Measurements from ENCODE around the gene ACVR1B. TPM values are rescaled to one million over a fixed set of nuclear protein-coding genes. Genes with fewer than 3 reads are reported as not detected.

ACVR1B gene
- total and polyA plus RNA-seq, 2 of the 8 experiments (the other 6 are each of a cell fraction or from before 2014, with no cell fraction given): 16.0 to 19.2 TPM

DNA sequence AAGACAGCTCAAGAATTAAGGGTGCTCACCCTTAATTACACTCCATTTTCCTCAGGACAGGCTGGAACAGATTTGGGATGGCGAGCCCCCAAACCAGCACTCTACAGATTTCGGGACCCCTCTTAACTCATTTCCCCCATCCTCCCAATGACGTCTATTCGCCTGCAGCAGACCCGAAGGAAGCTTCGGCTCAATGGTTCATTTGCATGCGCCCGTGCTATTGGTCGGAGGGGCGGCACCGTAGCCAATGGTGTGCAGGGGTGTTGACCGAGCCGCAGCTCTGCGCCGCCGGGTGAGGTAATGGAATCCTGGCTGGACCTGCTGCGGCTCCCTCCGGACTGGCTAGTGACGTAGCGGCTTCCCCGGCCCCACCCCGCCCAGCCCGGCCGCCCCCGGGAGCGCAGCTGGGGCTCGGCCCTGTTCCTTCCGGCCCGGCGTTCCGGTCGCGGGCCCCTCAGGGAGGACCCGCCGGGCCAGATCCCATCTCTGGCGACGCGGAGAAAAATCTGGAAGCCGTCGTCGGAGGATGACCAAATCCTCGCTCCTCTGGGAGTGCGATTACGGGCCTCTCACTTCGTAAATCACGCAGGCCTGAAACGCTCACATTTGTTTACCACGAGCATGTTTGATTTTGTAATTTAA is 81.4 kb downstream of the ACVR1B start (continued):
- no peak for TF ChIP-seq SP4 (IDR thresholded peaks at IDR 0.05; ENCODE audit: low read length)
- no peak for TF ChIP-seq BCL11A (IDR thresholded peaks at IDR 0.05; ENCODE audit: low read depth in 2 of 2, low read length in 2 of 2)
- no peak for TF ChIP-seq SIX5 (IDR thresholded peaks at IDR 0.05; ENCODE audit: low read depth, low read length)
